GM12874 (cell line): ENCODE results near the gene EPB41L2.

Experiments
- CTCF ChIP-seq: IDR thresholded peaks from 2 replicates; pipeline ENCODE4 v1.5.1; 2011; ENCODE audit warnings: low read depth, mild to moderate bottlenecking, control low read depth, low read length, moderate library complexity; ENCODE audit not compliant: insufficient read depth

Gene EPB41L2

GRCh38 chr6:131060311-131060710, 2.7 kb downstream of the EPB41L2 start:
- TF ChIP-seq CTCF, result no peak

- no peak for TF ChIP-seq CTCF
Measured at GRCh38 chr6:131059486-131059885, 3.6 kb downstream of the EPB41L2 start.

DNA sequence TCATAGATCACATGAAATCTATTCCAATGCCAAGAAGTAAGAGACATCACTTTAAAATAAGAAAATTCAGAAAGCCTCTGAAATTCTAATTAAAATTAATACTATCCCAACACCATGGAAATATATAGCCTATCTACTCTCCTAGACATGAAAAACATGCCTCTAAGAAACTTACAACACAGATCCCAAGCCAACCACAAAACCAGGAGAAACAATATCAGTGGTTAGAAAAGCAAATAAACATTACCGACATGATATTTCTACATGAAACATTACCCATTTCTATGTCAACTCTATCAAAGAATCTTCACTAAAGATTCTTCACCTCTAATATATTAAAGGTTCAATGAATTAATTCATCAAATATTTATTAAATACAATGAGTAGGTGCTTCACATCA, 4.8 kb downstream of the EPB41L2 start:
- no peak for TF ChIP-seq CTCF

- TF ChIP-seq CTCF, result no peak
Measured at GRCh38 chr6:131054392-131055250, 8.4 kb downstream of the EPB41L2 start.

DNA sequence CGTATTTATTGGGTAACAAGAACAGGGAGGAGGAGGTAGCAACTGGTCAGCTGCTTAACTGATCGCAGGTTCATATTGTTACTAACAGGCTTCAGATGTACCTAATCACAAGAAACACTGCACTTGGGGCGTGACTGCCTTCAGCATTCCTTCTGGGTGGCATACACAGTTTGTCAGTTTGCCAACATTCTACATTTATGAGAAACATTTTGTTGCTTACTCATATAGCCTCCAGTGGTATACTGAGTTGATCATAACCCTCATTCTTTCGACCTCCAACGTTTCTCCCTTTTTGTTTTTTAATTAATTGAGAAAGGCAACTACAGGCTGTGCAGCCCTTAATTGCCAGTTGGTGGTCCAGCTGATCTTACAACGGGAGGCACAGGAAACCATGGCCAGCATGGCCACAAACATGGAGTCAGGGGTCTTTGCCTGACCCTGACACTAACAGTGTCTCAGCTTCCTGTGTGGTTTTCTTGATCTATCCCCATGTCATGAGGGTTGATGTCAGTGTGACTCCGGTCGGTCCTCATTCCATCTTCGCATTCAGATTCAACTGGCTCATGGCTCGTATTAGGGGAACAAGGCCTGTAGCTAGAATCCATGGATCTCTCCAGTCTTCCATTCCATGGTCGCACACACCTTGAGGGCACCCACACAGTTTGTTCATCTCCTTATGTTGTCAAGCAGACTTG, 9.4 kb downstream of the EPB41L2 start:
- TF ChIP-seq CTCF, result no peak

- no peak for TF ChIP-seq CTCF
Measured at GRCh38 chr6:131052181-131052580, 10.9 kb downstream of the EPB41L2 start.

- TF ChIP-seq CTCF, result no peak
Measured at GRCh38 chr6:131051341-131051740, 11.7 kb downstream of the EPB41L2 start.
